HepG2 (cell line): ENCODE results near the gene MBD4. TPM values are rescaled to one million over a fixed set of nuclear protein-coding genes. Genes with fewer than 3 reads are reported as not detected.

ENCODE experiments used
- ATAC-seq: fragments of 200-7000 bp; cut with Tn5 transposase; 3 replicates; pipeline ENCODE4 v1.9.1; 2020; ENCODE audit warnings: mild to moderate bottlenecking, moderate library complexity
- BruUV-seq: library from RNA; stranded (reverse); fragments of 400-500 nt; replicated peaks from 2 replicates; lab custom pipeline; 2021; lab: Mats Ljungman, UMichigan
- CTCF ChIA-PET: fragments of 300-600 bp; formaldehyde crosslinking; extraction: SDS; loops from one replicate; lab custom pipeline; 2021; ENCODE audit warnings: low total read pairs, inconsistent platforms, low intra/inter-chr PET ratio; lab: Yijun Ruan, JAX
- POLR2A ChIA-PET: fragments of 350-600 bp; sonication (Branson Sonifier 250); formaldehyde crosslinking; loops from one replicate; lab custom pipeline; 2020; ENCODE audit warnings: antibody characterized with exemption, inconsistent platforms; lab: Yijun Ruan, JAX
- DNase-seq: peaks from one replicate; pipeline ENCODE4 v3.0.0-alpha.2; 2015; ENCODE audit warnings: low spot score
- FAIRE-seq: peaks from 3 replicates; lab custom pipeline; 2011; peaks lifted over from hg19 to GRCh38; lab: Jason Lieb, UNC
- H2AFZ ChIP-seq: one replicate; pipeline ENCODE4 v1.6.1; 2011; ENCODE audit warnings: low read length, inconsistent platforms
- H3K27ac ChIP-seq: fragments of 300-600 bp; 3 replicates; pipeline ENCODE4 v1.8.0; 2011; ENCODE audit warnings: mixed run types, mild to moderate bottlenecking, mixed read lengths, low read length, inconsistent platforms; ENCODE audit not compliant: insufficient read depth; ENCODE audit errors: extremely low read length
- H3K27me3 ChIP-seq, 2 experiments: fragments of 200-600 bp in 1 of 2; 2 replicates in 1 of 2; 3 replicates in 1 of 2; pipeline versions ENCODE4 v1.6.0 to v1.8.0; 2011; ENCODE audit warnings: low read length in 2 of 2, mild to moderate bottlenecking in 2 of 2, moderate library complexity in 2 of 2, inconsistent platforms in 1 of 2; ENCODE audit not compliant: insufficient read depth in 2 of 2, control insufficient read depth in 1 of 2
- H3K36me3 ChIP-seq, 2 experiments: fragments of 200-600 bp in 1 of 2; replicated peaks in 1 of 2; 2 replicates in 1 of 2; 3 replicates in 1 of 2; pipeline versions ENCODE4 v1.5.1 to v1.8.0; 2011; ENCODE audit warnings: low read length in 2 of 2, inconsistent platforms in 1 of 2; ENCODE audit not compliant: insufficient read depth in 2 of 2, control insufficient read depth in 1 of 2
- H3K4me1 ChIP-seq: 2 replicates; pipeline ENCODE4 v1.5.1; 2012; ENCODE audit warnings: low read length, inconsistent platforms; ENCODE audit not compliant: insufficient read depth
- H3K4me2 ChIP-seq: 2 replicates; pipeline ENCODE4 v1.6.0; 2011; ENCODE audit warnings: low read depth, low read length, inconsistent platforms
- H3K4me3 ChIP-seq, 3 experiments: fragments of 200-600 bp in 1 of 3; sonication (generic), shearing (Covaris generic) in 1 of 3; replicated peaks in 1 of 3; 2 replicates each; pipeline ENCODE4 v1.5.1; 2011 to 2016; ENCODE audit warnings: low read length in 3 of 3, inconsistent platforms in 2 of 3, low read depth in 2 of 3, mild to moderate bottlenecking in 2 of 3, control low read depth in 1 of 3, mixed read lengths in 1 of 3; ENCODE audit not compliant: insufficient read depth in 1 of 3
- H3K79me2 ChIP-seq: one replicate; pipeline ENCODE4 v1.6.1; 2011; ENCODE audit warnings: low read length, inconsistent platforms; ENCODE audit not compliant: insufficient read depth
- H3K9ac ChIP-seq: 2 replicates; pipeline ENCODE4 v1.6.0; 2011; ENCODE audit warnings: mild to moderate bottlenecking, low read depth, low read length, inconsistent platforms; ENCODE audit not compliant: insufficient read depth
- H3K9me3 ChIP-seq: 2 replicates; pipeline ENCODE4 v1.5.1; 2012; ENCODE audit warnings: mild to moderate bottlenecking, low read length
- H4K20me1 ChIP-seq: 2 replicates; pipeline ENCODE4 v1.6.0; 2011; ENCODE audit warnings: inconsistent platforms, mild to moderate bottlenecking, low read length, moderate library complexity; ENCODE audit not compliant: insufficient read depth
- MAFF ChIP-seq: IDR thresholded peaks from 2 replicates; pipeline ENCODE4 v1.6.1; 2011; ENCODE audit warnings: low read depth, low read length, improper control_type of control experiment
- MLXIP ChIP-seq: sonication (generic); formaldehyde crosslinking; IDR thresholded peaks from 2 replicates; pipeline ENCODE4 v1.9.0; 2021; ENCODE audit warnings: missing genetic modification reagents, borderline replicate concordance
- NONO ChIP-seq, 2 experiments: fragments of 450-650 bp in 1 of 2; sonication (generic) in 1 of 2; formaldehyde crosslinking in 1 of 2; IDR thresholded peaks in 1 of 2; conservative IDR thresholded peaks in 1 of 2; 2 replicates each; pipeline versions ENCODE4 v1.6.1 to v1.8.0; 2017 to 2022; ENCODE audit warnings: mild to moderate bottlenecking in 1 of 2, missing genetic modification reagents in 1 of 2, moderate library complexity in 1 of 2
- POLR2AphosphoS2 ChIP-seq: IDR thresholded peaks from 2 replicates; pipeline ENCODE4 v1.6.1; 2011; ENCODE audit warnings: low read depth, low read length, improper control_type of control experiment
- ZNF713 ChIP-seq: sonication (generic); formaldehyde crosslinking; IDR thresholded peaks from 2 replicates; pipeline ENCODE4 v1.4.0; 2020; ENCODE audit warnings: mild to moderate bottlenecking, missing genetic modification reagents
- WGBS: methylation state at CpG from one replicate; pipeline ENCODE4 v1.1.6; 2017; ENCODE audit warnings: low lambda C conversion rate; 5-methylcytosine and 5-hydroxymethylcytosine counted together
- in situ Hi-C: cut with HindIII; loops from 2 replicates; pipeline ENCODE4 v1.10.0; 2017; ENCODE audit warnings: low pct_unique_long_range_greater_than_20kb; ENCODE audit not compliant: extremely low pct_ligation_motif_present
- intact Hi-C: fragments of 100-400 bp; cut with micrococcal nuclease; formaldehyde crosslinking; loops from one replicate; pipeline ENCODE4 v1.10.0; 2022; ENCODE audit not compliant: unreplicated experiment
- polyA plus RNA-seq, 8 experiments: library from polyadenylated mRNA; depleted of rRNA in 3 of 8; stranded (reverse) in 7 of 8; unstranded in 1 of 8; fragments of >200 nt; fragmentation: Illumina TruSeq in 4 of 8; extraction: Trizol in 4 of 8; gene quantifications; 2 replicates each; pipeline versions ENCODE4 v1.2.1 to v1.2.3, GENCODE V29; 2011 to 2016; ENCODE audit warnings: low read depth in 4 of 8, missing spikeins in 1 of 8, mixed read lengths in 1 of 8; ENCODE audit not compliant: insufficient read depth in 1 of 8
- total RNA-seq, 5 experiments: library from RNA; depleted of rRNA; stranded (reverse); fragments of >200 nt; fragmentation: Illumina TruSeq; extraction: Trizol; gene quantifications; 2 replicates each; pipeline ENCODE4 v1.2.3, GENCODE V29; 2016; ENCODE audit warnings: low read depth in 1 of 5
- TF ChIP-seq, protein P1 (sequence below): sonication (generic); formaldehyde crosslinking; IDR thresholded peaks from 2 replicates; pipeline ENCODE4 v1.4.0; 2020; ENCODE audit warnings: missing genetic modification reagents
- TF ChIP-seq, protein P2 (sequence below): sonication (generic); formaldehyde crosslinking; IDR thresholded peaks from 2 replicates; pipeline ENCODE4 v1.4.0; 2020; ENCODE audit warnings: missing genetic modification reagents, borderline replicate concordance

The MBD4 gene
- total and polyA plus RNA-seq, 2 of the 13 experiments (the other 11 are each of a cell fraction or from before 2014, with no cell fraction given), result 14.9 to 25.3 TPM

DNA sequence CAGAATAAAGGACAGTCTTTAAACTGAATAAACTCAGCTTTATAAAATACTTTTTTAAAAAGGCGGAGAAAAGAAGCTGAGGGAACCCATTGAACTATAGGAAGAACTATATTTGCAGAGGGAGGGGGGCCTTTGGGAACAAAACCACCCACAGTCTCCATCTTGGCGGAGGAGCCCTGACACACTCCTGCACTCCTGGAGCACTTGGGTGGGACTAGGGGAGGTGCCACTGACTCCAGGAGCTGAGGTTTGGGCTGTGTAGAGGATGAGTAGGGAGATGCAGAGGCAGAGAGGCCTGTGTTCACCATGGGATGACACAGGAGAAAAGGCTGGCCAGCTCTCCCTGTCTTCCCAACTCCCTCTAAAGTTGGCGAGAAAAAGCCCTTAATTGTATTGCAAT lies 36.1 kb upstream of the MBD4 start (continued):
- TF ChIP-seq, protein P1, sequence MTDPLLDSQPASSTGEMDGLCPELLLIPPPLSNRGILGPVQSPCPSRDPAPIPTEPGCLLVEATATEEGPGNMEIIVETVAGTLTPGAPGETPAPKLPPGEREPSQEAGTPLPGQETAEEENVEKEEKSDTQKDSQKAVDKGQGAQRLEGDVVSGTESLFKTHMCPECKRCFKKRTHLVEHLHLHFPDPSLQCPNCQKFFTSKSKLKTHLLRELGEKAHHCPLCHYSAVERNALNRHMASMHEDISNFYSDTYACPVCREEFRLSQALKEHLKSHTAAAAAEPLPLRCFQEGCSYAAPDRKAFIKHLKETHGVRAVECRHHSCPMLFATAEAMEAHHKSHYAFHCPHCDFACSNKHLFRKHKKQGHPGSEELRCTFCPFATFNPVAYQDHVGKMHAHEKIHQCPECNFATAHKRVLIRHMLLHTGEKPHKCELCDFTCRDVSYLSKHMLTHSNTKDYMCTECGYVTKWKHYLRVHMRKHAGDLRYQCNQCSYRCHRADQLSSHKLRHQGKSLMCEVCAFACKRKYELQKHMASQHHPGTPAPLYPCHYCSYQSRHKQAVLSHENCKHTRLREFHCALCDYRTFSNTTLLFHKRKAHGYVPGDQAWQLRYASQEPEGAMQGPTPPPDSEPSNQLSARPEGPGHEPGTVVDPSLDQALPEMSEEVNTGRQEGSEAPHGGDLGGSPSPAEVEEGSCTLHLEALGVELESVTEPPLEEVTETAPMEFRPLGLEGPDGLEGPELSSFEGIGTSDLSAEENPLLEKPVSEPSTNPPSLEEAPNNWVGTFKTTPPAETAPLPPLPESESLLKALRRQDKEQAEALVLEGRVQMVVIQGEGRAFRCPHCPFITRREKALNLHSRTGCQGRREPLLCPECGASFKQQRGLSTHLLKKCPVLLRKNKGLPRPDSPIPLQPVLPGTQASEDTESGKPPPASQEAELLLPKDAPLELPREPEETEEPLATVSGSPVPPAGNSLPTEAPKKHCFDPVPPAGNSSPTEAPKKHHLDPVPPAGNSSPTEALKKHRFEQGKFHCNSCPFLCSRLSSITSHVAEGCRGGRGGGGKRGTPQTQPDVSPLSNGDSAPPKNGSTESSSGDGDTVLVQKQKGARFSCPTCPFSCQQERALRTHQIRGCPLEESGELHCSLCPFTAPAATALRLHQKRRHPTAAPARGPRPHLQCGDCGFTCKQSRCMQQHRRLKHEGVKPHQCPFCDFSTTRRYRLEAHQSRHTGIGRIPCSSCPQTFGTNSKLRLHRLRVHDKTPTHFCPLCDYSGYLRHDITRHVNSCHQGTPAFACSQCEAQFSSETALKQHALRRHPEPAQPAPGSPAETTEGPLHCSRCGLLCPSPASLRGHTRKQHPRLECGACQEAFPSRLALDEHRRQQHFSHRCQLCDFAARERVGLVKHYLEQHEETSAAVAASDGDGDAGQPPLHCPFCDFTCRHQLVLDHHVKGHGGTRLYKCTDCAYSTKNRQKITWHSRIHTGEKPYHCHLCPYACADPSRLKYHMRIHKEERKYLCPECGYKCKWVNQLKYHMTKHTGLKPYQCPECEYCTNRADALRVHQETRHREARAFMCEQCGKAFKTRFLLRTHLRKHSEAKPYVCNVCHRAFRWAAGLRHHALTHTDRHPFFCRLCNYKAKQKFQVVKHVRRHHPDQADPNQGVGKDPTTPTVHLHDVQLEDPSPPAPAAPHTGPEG, result no peak
- TF ChIP-seq ZNF713 (CRISPR knock-in tag) (no peak), NONO (IDR thresholded peaks at IDR 0.05) (no peak), NONO (CRISPR knock-in tag; conservative IDR thresholded peaks at IDR 0.05) (no peak), POLR2AphosphoS2 (no peak)

DNA sequence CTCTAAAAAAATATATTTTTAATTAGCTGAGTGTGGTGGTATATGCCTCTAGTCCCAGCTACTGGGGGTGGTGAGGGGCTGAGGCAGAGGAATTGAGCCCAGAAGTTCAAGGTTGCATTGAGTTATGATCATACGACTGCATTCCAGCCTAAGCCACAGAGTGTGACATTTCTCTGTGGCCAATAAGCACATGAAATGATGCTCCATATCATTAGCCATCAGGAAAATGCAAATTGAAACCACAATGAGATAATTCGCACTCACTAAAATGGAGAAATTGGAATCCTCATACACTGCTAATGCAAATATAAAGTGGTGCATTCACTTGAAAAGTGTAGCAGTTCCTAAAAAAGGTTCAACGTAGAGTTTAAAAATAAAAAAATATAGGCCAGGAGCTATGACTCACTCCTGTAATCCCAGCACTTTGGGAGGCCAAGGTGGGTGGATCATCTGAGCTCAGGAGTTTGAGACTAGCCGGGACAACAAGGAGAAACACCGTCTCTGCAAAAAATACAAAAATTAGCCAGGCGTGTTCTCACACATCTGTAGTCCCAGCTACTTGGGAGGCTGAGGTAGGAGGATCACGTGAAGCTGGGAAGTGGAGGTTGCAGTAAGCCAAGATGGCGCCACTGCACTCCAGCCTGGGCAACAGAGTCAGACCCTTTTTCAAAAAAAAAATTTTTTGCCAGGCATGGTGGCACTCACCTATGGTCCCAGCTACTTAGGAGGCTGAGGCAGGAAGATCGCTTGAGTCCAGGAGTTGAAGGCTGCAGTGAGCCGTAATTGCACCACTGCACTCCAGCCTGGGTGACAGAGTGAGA lies 35.4 kb upstream of the MBD4 start:
- H3K36me3 ChIP-seq, result peaks cover 16 to 29% of the 10 kb centered on the region in 2 experiments
- ChIA-PET CTCF (no interaction called here), POLR2A (no interaction called here)
- H3K4me3 ChIP-seq, result no peak overlapping the region
- no peak overlapping the region for H3K4me2 ChIP-seq
- no TSS peak for BruUV-seq
- no peaks in the 10 kb centered on the region for H3K79me2 ChIP-seq
- no peaks in the 10 kb centered on the region for H3K9me3 ChIP-seq
- no peak overlapping the region for H3K27ac ChIP-seq
- no peak for FAIRE-seq
- no peak for ATAC-seq
- no peak overlapping the region for H2AFZ ChIP-seq
- in situ Hi-C loops, result no loop called here
- peaks cover 14% of the 10 kb centered on the region for H3K4me1 ChIP-seq
- DNase-seq, result no peak
- no peak overlapping the region for H3K9ac ChIP-seq
- H4K20me1 ChIP-seq, result no peaks in the 10 kb centered on the region
- intact Hi-C loops, result no loop called here
- no peaks in the 10 kb centered on the region for H3K27me3 ChIP-seq
- 95% methylated on average over 10 of the region's 10 CpGs for WGBS
- TF ChIP-seq MAFF (no peak), MLXIP (CRISPR knock-in tag) (no peak)
- TF ChIP-seq, protein P2, sequence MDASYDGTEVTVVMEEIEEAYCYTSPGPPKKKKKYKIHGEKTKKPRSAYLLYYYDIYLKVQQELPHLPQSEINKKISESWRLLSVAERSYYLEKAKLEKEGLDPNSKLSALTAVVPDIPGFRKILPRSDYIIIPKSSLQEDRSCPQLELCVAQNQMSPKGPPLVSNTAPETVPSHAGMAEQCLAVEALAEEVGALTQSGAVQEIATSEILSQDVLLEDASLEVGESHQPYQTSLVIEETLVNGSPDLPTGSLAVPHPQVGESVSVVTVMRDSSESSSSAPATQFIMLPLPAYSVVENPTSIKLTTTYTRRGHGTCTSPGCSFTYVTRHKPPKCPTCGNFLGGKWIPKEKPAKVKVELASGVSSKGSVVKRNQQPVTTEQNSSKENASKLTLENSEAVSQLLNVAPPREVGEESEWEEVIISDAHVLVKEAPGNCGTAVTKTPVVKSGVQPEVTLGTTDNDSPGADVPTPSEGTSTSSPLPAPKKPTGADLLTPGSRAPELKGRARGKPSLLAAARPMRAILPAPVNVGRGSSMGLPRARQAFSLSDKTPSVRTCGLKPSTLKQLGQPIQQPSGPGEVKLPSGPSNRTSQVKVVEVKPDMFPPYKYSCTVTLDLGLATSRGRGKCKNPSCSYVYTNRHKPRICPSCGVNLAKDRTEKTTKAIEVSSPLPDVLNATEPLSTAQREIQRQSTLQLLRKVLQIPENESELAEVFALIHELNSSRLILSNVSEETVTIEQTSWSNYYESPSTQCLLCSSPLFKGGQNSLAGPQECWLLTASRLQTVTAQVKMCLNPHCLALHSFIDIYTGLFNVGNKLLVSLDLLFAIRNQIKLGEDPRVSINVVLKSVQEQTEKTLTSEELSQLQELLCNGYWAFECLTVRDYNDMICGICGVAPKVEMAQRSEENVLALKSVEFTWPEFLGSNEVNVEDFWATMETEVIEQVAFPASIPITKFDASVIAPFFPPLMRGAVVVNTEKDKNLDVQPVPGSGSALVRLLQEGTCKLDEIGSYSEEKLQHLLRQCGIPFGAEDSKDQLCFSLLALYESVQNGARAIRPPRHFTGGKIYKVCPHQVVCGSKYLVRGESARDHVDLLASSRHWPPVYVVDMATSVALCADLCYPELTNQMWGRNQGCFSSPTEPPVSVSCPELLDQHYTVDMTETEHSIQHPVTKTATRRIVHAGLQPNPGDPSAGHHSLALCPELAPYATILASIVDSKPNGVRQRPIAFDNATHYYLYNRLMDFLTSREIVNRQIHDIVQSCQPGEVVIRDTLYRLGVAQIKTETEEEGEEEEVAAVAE (CRISPR knock-in tag), result no peak
